NCI-H774 (cell line): ENCODE results near the gene ASPRV1.
A peak's percentile ranks its signal among the peaks of the same experiment; 100 is the strongest.

Experiments
- DNase-seq: peaks from one replicate; lab custom pipeline; 2025; lab: John Stamatoyannopoulos, UW

ASPRV1 gene

DNA sequence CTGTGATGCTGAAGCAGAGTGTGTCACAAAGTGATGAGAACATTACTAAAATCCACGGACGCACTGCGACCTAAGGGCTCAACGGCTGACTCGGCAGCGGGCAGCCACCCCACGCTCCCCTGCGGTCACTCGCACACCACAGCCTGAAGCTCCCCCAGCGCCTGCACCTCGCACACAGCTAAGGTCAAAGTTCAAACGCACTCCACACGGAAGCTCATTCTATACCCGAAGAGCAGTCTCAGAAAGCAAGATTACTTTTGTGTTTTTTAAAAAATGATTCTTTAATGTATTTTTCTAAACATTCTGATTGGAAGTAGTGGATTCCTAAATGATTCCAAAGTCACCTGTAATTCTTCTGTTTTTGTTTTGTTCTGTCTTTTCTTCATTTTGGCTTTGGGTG lies 21.7 kb downstream of the ASPRV1 start:
- DNase-seq: no peak

- DNase-seq: no peak
These were observed 23.5 kb downstream of the ASPRV1 start for GRCh38 chr2:69937968-69938367.

DNA sequence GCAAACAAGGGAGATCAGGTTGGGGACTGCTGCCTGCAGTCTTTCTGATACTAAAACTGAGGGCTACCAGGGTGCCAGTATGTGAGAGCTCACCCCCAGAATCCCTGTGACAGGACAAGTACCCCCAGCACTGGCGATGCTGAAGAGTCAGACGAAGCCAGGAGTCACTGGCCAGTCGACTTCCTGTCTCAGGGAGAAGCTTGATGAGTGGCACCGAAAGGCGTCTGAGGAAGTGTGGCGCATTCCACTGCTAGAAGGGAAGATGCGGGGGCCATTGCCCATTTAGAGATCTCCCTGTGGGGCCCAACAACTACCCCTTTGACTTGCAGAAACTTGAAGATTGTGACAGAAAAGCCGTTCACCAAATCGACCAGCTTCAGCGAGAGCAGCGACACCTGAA lies 24.5 kb downstream of the ASPRV1 start:
- DNase-seq: no peak

DNA sequence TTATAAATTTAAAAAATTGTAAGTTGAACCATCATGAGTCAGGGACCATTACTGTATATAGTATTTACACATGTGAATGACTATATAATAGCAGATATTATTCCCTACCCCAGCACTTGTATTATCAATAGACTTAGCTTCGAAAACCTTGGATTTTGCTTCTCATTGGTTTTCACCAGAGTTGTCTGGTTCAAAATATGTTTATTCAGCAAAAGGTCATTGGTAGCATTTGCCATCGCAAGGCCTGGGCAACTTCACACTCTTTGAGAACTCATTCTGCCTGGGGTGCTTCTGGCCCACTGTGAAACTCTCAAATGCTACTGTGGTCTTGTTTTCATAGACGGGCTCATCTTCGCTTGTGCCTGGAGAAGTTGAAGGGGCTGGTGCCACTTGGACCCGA lies 26.4 kb downstream of the ASPRV1 start:
- no peak for DNase-seq

GRCh38 chr2:69934614-69934908 lies 26.9 kb downstream of the ASPRV1 start:
- DNase-seq: no peak

DNA sequence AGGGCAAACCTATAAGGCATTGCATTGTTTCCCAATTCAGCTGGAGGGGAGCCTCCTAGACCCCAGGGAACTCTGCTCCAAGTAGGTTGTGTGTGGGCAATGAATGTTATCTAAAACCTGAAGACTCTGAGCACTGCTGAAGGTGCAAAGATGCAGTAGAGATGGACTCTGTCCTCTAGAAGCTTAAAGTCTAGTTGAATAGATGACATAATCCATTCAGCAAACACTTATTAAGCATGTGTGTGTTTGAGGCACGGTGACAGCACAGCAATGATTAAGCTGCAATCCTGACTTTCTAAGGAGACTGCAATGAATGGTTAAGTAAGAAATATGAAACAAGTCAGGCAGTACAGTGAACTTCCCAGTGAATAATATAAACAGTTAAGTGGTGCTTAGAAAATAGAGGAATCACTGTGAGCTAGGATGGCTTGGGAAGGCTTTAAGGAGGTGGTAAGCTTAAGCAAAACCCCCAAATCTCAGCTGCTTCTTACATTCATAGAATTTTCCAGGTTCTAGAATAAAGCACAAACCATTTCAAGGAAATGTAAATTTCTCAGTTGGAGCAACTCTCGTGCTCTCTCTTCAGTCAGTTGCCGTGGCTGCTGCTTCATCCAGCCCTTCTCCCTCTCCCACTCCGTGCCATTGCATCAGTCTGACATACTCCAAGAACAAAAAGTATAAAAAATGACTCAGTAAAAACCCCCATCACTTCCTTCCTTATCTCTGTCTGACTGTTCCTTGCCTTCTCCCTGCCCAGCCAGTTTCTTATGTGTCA lies 27.4 kb downstream of the ASPRV1 start:
- no peak for DNase-seq

DNA sequence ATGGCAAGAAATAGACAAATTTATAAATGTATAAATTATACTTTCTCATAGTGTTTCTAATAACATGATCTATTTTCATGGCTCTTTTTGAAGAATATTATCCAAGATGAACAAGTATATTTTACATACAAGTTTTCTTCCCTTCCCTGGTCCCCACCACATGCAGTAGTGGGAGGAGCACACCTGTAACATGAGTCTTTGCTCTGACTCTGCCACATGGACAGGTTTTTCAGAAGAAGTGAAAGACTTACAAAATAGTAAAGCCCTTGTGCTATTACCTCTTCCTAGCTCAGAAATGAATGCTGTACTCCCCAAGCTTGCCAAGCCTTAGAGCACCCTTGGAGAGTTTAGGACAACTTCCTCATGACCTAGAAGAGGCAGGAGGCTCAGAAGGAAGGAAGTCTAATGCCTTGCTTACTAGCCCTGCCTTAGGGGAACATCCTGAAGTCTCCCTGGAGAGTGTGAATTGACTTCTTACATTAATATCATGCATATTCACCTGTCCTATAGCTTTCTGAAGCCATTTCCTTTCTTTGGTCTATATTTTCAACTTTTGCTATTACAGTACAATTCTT lies 28.1 kb downstream of the ASPRV1 start:
- no peak for DNase-seq

GRCh38 chr2:69932596-69932922 lies 28.9 kb downstream of the ASPRV1 start:
- no peak for DNase-seq

DNA sequence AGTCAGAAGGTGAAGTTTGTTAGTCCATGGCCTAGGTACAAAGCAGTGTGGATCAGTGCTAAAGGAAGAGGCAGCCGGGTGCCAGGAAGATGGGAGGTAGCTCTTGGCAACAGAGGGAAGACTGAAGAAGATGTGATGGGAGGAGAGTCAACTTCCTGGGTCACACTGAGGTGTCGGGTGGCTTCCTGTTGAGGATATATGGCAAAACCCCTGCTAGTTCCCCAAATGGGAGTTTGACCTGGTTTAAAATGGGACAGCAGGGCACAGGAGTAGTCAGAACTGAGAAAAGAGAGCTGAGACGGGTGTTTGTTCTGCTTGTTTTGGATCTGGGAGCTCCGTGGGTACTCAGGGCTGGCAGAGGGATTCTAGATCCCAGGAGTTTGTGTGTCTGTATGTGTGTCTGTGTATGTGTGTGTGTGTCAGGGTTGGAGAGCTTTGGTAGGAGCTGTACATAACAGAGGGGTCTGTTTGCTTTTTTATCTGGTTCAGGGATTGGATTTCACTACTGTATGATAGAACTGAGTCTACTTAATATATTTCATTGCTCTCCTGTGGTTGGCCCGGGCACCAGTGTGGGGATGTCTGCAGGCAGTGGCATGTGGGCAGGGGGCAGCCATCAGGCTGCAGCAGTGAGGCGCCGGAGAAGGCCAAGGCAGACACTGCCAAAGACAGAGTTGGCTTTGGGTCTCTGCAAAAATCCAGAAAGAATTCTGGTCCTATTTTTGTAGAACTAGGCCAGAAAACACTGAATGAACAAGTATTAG lies 29.4 kb downstream of the ASPRV1 start:
- DNase-seq: no peak

DNA sequence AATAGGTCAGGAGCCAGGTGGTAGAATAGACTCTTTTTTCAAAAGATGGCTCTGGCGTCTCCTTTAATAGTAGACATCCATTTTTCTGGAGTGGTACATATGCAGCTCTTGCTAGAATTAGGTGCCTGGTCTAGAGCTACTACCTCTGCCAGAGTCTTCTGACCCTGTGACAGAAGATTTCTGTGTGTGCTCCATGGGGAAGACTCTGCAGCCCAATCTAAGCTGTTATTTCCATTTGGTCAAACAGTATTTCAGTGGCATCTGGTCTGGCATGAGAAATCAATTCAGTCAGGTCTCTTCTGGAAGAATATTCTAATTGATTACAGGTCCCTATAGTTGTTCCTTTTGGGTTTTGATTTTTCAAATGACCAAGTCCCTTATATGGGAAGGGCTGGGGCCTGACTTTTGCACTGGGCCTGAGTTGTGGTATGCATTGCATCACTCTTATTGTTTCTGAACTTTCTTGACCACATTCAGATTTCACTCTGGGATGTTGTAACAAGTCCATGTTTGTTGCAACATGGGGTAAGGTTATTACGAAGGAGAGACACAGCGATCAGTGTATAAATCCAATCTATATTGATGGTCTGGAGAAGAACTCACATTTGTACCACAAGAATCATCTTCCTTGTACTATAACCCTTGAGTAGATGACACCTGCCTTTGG lies 34.4 kb downstream of the ASPRV1 start:
- no peak for DNase-seq

GRCh38 chr2:69923116-69923515 lies 38.3 kb downstream of the ASPRV1 start:
- no peak for DNase-seq

GRCh38 chr2:69918401-69918800 lies 43.0 kb downstream of the ASPRV1 start:
- DNase-seq: no peak

GRCh38 chr2:69917852-69918251 lies 43.6 kb downstream of the ASPRV1 start:
- no peak for DNase-seq

DNA sequence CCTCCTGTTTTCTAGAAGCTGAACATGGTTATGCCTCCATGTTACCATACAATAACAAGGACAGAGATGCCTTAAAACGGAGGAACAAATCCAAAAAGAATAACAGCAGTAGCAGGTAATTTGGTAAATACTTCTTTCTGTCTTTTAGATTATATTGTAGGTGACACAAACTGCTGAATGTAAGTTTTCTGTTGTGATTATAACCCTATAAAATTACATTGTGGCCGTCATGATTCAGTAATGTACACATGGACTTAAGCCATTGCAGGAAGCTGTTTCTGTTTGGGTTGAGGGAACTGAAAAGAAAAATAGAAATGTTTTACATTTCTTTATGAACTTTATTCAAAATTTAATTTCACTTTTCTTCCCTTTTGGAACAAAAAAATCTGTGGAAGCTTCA lies 45.3 kb downstream of the ASPRV1 start:
- DNase-seq: no peak

DNA sequence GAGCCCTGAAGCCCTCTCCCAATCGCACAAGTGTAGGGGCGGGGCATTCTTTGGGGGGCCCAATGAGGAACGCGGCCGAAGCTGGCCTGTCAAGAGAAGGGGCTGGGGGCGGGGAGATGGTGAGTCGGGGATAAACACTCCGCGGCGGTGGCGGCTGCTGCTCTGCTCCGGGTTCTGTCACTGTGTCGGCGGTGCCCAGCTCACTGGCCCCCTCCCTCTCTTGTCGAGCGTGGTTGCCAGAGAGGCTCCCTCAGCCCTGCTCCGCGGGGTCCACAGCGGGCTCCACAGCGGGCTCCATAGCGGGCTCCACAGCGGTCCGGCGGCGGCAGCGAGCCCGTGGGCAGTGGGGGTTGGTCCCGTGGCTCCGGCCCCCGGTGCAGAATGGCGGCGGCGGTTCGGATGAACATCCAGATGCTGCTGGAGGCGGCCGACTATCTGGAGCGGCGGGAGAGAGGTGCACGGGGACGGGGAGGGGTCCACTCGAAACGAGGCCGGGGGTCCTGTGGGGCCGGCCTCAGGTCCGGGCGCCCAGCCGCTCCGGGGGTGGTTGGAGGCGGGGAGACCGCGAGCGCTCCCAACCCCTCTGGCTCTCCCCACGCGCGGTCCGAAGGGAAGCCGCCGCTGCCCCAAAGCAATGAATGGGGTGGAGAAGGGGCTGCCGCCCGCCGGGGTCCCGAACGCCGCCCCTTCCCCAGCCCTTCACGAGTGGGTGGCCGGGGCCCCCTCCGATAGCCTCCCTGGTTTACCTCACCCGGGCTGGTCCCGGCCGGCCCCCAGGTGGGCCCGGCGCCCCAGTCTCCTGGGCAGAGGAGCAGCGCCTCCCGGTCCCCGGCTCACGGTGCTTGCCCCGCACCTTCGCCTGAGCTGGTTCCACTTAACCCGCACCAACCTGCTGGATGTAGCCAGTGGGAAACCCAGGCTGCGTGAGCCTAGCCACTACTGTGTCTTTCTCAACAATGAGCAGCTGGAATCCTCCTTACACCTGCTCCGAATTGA lies 46.2 kb downstream of the ASPRV1 start, which contains the start of gene MXD1:
MXD1 (plus strand) TSS at position 160 of the 996 bp plus-strand sequence; CDS start at position 382, 222 bp downstream.
- DNase-seq: no peak

DNA sequence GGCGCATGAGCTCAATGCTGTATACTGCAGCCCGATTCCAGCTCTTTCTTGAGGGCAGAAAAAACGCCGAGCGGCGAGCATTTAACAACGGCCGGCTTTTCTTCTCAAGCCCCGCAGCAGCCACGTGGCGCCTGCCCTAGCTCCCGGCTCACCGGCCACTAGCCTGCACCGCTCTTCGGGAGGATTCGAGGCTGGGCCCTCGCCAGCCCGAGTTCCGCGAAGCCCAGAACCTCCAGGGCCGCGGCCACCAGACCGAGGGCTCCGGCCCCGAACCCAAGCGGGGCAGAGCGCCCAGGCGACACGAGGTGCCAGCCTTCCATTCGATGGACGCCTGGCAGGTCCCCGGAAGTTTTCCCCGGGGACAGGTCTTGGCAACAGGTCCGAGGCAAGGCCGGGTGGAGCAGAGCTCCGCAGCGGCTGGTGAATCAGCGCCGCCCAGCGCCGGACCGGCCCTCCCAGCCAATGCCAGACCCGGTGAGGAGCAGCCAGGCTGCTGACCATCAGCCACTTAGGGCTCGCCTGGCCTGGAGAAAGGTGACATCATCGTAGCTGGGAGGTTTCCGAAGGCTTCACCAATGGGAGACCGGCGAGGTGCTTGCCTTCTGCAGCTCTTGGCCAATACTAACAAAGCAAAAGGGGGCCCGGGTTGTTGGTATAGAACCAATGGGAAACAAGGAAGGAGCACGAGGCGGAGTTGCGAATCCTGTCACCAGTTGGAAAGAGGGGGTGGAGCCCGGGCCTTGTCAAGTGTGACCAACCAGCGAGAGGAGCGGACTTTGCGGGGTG lies 47.1 kb downstream of the ASPRV1 start:
- peak; percentile 99 for DNase-seq

DNA sequence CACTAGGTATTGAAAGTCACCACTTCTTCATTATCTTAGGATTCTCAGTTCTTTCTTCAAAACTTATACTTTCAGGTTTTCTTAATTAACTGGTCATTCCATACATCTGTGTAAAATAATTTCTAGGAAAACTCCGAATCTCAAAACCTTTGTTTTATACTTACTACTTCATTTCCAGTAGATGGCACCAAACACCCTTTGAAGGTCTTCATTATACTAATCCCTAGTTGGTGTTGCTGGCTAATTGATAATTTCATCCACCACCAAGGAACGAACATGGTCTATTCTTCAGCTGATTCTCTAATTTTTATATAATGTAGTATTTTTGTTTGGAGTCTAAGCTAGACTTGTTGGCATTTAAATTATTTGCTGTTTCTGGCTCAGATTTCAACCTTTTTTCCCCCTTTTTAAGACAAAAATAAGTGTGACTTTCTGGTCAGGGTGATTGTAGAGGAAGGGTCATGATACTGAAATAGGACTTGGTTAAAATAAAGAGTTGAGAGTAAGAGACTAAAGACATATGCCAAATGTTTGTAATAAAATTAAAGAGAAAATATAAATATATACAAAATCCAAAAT lies 49.4 kb downstream of the ASPRV1 start:
- peak; percentile 19 for DNase-seq
